Superior temporal gyrus (tissue), 1 donor: ENCODE measurements around the gene ITGB3.

Experiments
- DNase-seq: peaks from one replicate; pipeline ENCODE4 v3.0.0-alpha.2; 2016; ENCODE audit errors: extremely low spot score

The ITGB3 gene

GRCh38 chr17:47335101-47335936 lies 81.7 kb downstream of the ITGB3 start:
- no peak for DNase-seq

GRCh38 chr17:47338026-47338425 lies 84.4 kb downstream of the ITGB3 start:
- no peak for DNase-seq

GRCh38 chr17:47352848-47353247 lies 99.2 kb downstream of the ITGB3 start:
- DNase-seq = no peak

GRCh38 chr17:47358652-47359051 lies 105.0 kb downstream of the ITGB3 start:
- no peak for DNase-seq
